ENCODE results near the gene ITGB8.

ITGB8 gene

DNA sequence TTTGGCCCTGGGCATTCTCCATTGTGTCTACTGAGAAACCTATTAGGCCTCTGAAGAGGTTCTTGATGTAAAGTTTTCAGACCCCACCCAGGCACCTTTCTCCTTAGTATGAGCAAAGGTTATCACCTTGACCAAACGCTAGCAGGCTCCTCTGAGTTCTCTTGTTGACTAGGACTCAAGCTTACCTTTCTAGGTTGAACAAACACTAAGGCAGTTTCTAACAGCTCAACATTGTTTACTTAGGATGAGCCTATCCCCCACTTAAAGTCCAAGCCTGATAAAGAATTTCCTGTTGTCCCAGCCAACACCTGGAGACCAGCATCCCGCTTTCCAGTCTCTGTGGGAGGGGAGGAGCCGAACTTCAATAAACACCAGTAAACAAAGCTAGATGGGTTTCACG lies 26.3 kb upstream of the ITGB8 start:
- peak; percentile 33 for DNase-seq
- H3K27me3 ChIP-seq (ENCODE audit: insufficient read depth, low read length, poor library complexity) = no peaks in the 10 kb centered on the region
- no peak overlapping the region for H3K27ac ChIP-seq (ENCODE audit: low read depth, low read length)
- WGBS (ENCODE audit: extremely low coverage, insufficient coverage, low lambda C conversion rate) = no CpG with 5 or more reads among the region's 4 CpGs
- no peak overlapping the region for H2BK5ac ChIP-seq (ENCODE audit: low read length)
- no peak overlapping the region for H3K23ac ChIP-seq (ENCODE audit: low read length)
- H3K9ac ChIP-seq (ENCODE audit: low read length) = no peak overlapping the region
- no peak overlapping the region for H4K5ac ChIP-seq (ENCODE audit: low read length)
- H3K4me2 ChIP-seq (ENCODE audit: low read length) = no peak overlapping the region
- H4K8ac ChIP-seq (ENCODE audit: low read depth, low read length) = no peak overlapping the region
- peaks cover 4% of the 10 kb centered on the region for H3K4me1 ChIP-seq (ENCODE audit: control insufficient read depth, low read depth, low read length)
- no peaks in the 10 kb centered on the region for H3K79me1 ChIP-seq (ENCODE audit: low read length)
- no peaks in the 10 kb centered on the region for H3K79me2 ChIP-seq (ENCODE audit: control insufficient read depth, insufficient read depth, low read length)
- H3K36me3 ChIP-seq (ENCODE audit: control insufficient read depth, insufficient read depth, low read length) = no peaks in the 10 kb centered on the region
- H3K18ac ChIP-seq (ENCODE audit: low read length) = peak overlapping the region; percentile 84
- peak overlapping the region; percentile 88 for H2BK15ac ChIP-seq (replicated peaks; ENCODE audit: low read depth)
- no peak overlapping the region for H3K4me3 ChIP-seq (ENCODE audit: low read length)
- no peak overlapping the region for H3K56ac ChIP-seq (ENCODE audit: low read length)
- H3K4ac ChIP-seq (ENCODE audit: low read depth, low read length) = peak overlapping the region; percentile 94
- no peak overlapping the region for H2BK120ac ChIP-seq (ENCODE audit: low read depth, low read length)
- H2AK5ac ChIP-seq (ENCODE audit: low read length) = no peak overlapping the region

DNA sequence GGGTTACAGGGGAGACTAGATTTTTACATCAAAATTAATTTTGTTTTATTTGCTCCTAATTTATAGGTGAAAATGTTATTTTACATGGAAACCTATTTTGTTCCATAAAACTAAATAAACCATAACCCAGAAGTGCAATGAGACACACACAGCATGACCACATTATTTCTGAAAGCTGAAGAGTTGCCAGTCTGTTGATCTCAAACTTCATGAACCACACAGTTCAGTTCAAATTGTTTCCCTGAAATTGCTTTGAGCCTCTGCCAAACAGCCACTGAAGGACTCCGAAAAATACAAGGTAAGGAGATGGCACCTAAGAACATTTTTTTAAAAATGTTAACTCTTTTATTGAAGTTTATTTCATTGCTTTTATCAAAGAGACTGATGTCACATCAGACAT lies 25.0 kb upstream of the ITGB8 start:
- H2AK5ac ChIP-seq (ENCODE audit: low read length) = no peak overlapping the region
- no peaks in the 10 kb centered on the region for H3K79me1 ChIP-seq (ENCODE audit: low read length)
- no peak overlapping the region for H2BK5ac ChIP-seq (ENCODE audit: low read length)
- H3K27ac ChIP-seq (ENCODE audit: low read depth, low read length) = peak overlapping the region; percentile 21
- peak overlapping the region; percentile 75 for H3K18ac ChIP-seq (ENCODE audit: low read length)
- H3K23ac ChIP-seq (ENCODE audit: low read length) = no peak overlapping the region
- DNase-seq = no peak
- no peaks in the 10 kb centered on the region for H3K79me2 ChIP-seq (ENCODE audit: control insufficient read depth, insufficient read depth, low read length)
- no peak overlapping the region for H4K8ac ChIP-seq (ENCODE audit: low read depth, low read length)
- no peak overlapping the region for H2BK15ac ChIP-seq (replicated peaks; ENCODE audit: low read depth)
- no peak overlapping the region for H3K4me2 ChIP-seq (ENCODE audit: low read length)
- H3K4me1 ChIP-seq (ENCODE audit: control insufficient read depth, low read depth, low read length) = peaks cover 4% of the 10 kb centered on the region
- no peak overlapping the region for H2BK120ac ChIP-seq (ENCODE audit: low read depth, low read length)
- H3K9ac ChIP-seq (ENCODE audit: low read length) = no peak overlapping the region
- no peak overlapping the region for H3K56ac ChIP-seq (ENCODE audit: low read length)
- H4K5ac ChIP-seq (ENCODE audit: low read length) = no peak overlapping the region
- no peak overlapping the region for H3K4ac ChIP-seq (ENCODE audit: low read depth, low read length)
- WGBS (ENCODE audit: extremely low coverage, insufficient coverage, low lambda C conversion rate) = no CpG with 5 or more reads among the region's 1 CpG
- no peaks in the 10 kb centered on the region for H3K27me3 ChIP-seq (ENCODE audit: insufficient read depth, low read length, poor library complexity)
- H3K4me3 ChIP-seq (ENCODE audit: low read length) = no peak overlapping the region
- no peaks in the 10 kb centered on the region for H3K36me3 ChIP-seq (ENCODE audit: control insufficient read depth, insufficient read depth, low read length)

DNA sequence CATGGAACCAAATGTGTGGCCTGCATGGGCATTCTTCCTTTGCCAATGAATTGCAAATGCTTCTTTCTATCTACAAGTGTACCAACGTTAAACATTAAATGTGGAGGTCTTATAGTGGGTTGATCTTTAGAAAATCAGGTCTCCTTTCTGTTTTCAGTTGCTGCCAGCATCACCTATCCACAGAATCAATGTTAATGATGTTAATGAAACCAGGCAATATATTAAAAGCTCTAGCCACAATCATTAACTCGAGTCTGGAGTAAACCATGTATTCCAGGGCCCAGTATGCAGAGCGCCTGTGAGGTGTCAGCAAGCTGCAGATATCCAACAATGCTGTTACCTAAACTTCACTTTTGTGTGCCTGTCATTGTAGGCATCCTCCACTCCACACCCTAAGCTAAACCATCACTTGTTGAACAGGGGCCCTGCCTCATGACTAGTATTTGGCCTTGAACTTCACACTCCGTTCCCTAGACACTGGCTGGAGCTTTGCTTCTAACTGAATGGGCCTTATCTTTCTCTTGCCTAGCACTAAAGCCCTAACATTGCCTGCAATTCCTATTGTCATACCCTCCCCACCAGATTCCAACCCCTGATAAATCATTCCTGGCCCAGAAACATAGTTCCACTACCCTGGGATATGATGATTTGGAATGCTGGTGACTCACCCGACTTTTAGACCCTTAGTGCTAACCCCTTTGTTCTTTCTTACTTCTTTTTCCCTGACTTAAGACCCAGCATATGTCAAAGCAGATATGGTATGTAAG lies 24.3 kb upstream of the ITGB8 start:
- Histone ChIP-seq H3K36me3 (ENCODE audit: control insufficient read depth, insufficient read depth, low read length) (no peaks in the 10 kb centered on the region), H3K56ac (ENCODE audit: low read length) (peak overlapping the region; percentile 6), H3K9ac (ENCODE audit: low read length) (no peak overlapping the region), H3K4me3 (ENCODE audit: low read length) (no peak overlapping the region), H3K4ac (ENCODE audit: low read depth, low read length) (no peak overlapping the region), H2BK15ac (replicated peaks; ENCODE audit: low read depth) (no peak overlapping the region), H3K4me1 (ENCODE audit: control insufficient read depth, low read depth, low read length) (peaks cover 4% of the 10 kb centered on the region), H3K27me3 (ENCODE audit: insufficient read depth, low read length, poor library complexity) (no peaks in the 10 kb centered on the region), H3K4me2 (ENCODE audit: low read length) (no peak overlapping the region), H3K27ac (ENCODE audit: low read depth, low read length) (peak overlapping the region; percentile 21), H3K79me2 (ENCODE audit: control insufficient read depth, insufficient read depth, low read length) (no peaks in the 10 kb centered on the region), H3K79me1 (ENCODE audit: low read length) (no peaks in the 10 kb centered on the region), H3K23ac (ENCODE audit: low read length) (no peak overlapping the region), H4K5ac (ENCODE audit: low read length) (no peak overlapping the region), H3K18ac (ENCODE audit: low read length) (peak overlapping the region; percentile 75), H2BK120ac (ENCODE audit: low read depth, low read length) (no peak overlapping the region), H4K8ac (ENCODE audit: low read depth, low read length) (no peak overlapping the region), H2AK5ac (ENCODE audit: low read length) (no peak overlapping the region), H2BK5ac (ENCODE audit: low read length) (peak overlapping the region; percentile 3)
- WGBS (ENCODE audit: extremely low coverage, insufficient coverage, low lambda C conversion rate) = no CpG with 5 or more reads among the region's 5 CpGs
- peak; percentile 98 for DNase-seq

DNA sequence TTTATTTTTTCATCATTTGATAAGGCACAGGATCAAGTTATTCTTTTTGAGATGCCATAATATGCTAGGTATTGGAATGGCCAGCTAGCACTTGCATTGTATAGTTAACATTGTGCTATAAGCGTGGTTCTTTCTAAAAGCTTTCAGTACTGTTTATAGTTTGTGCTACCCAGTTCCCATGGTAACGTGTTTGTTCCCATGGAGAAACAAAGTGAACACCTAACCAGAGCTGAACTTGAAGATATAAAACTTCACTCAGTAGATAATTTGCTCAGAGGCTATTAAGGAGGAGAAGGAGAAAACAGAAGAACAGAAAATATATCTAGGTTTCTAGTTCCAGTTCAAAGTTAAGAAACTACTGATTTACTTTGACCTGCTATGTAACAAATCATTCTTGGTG lies 23.6 kb upstream of the ITGB8 start:
- WGBS (ENCODE audit: extremely low coverage, insufficient coverage, low lambda C conversion rate) = no CpG with 5 or more reads among the region's 2 CpGs
- Histone ChIP-seq H2BK5ac (ENCODE audit: low read length) (no peak overlapping the region), H2BK15ac (replicated peaks; ENCODE audit: low read depth) (no peak overlapping the region), H3K4me2 (ENCODE audit: low read length) (no peak overlapping the region), H4K5ac (ENCODE audit: low read length) (no peak overlapping the region), H3K56ac (ENCODE audit: low read length) (no peak overlapping the region), H3K23ac (ENCODE audit: low read length) (no peak overlapping the region), H3K27me3 (ENCODE audit: insufficient read depth, low read length, poor library complexity) (no peaks in the 10 kb centered on the region), H4K8ac (ENCODE audit: low read depth, low read length) (no peak overlapping the region), H3K9ac (ENCODE audit: low read length) (no peak overlapping the region), H3K79me1 (ENCODE audit: low read length) (no peaks in the 10 kb centered on the region), H2AK5ac (ENCODE audit: low read length) (no peak overlapping the region), H3K27ac (ENCODE audit: low read depth, low read length) (no peak overlapping the region), H2BK120ac (ENCODE audit: low read depth, low read length) (no peak overlapping the region), H3K4ac (ENCODE audit: low read depth, low read length) (no peak overlapping the region), H3K18ac (ENCODE audit: low read length) (no peak overlapping the region), H3K36me3 (ENCODE audit: control insufficient read depth, insufficient read depth, low read length) (no peaks in the 10 kb centered on the region), H3K79me2 (ENCODE audit: control insufficient read depth, insufficient read depth, low read length) (no peaks in the 10 kb centered on the region), H3K4me1 (ENCODE audit: control insufficient read depth, low read depth, low read length) (peaks cover 4% of the 10 kb centered on the region), H3K4me3 (ENCODE audit: low read length) (no peak overlapping the region)
- DNase-seq = peak; percentile 96

DNA sequence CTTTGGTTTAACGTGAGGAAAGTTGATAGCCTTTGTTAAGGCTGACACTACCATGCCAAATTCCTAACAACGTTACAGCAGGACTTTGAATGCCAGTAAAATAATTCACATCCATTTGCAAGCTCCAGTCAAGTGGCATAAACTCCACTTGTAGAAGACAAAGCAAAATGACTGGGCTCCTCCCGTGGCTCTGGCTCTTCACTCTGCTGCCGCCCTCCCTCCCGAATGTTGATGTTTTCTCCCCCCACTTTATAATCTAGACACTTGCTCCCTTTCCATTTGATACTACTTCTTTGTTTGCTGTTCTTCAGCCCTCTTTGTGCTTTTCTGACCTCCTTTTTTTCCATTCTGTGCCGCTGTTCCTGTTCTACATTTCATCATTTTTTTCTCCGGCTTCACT lies 22.8 kb upstream of the ITGB8 start:
- no peak overlapping the region for H2AK5ac ChIP-seq (ENCODE audit: low read length)
- no peak overlapping the region for H4K5ac ChIP-seq (ENCODE audit: low read length)
- H3K79me1 ChIP-seq (ENCODE audit: low read length) = no peaks in the 10 kb centered on the region
- H3K18ac ChIP-seq (ENCODE audit: low read length) = peak overlapping the region; percentile 51
- no peak overlapping the region for H3K4me2 ChIP-seq (ENCODE audit: low read length)
- H3K4me3 ChIP-seq (ENCODE audit: low read length) = no peak overlapping the region
- H3K23ac ChIP-seq (ENCODE audit: low read length) = no peak overlapping the region
- DNase-seq = peak; percentile 88
- H2BK15ac ChIP-seq (replicated peaks; ENCODE audit: low read depth) = no peak overlapping the region
- H4K8ac ChIP-seq (ENCODE audit: low read depth, low read length) = no peak overlapping the region
- H2BK120ac ChIP-seq (ENCODE audit: low read depth, low read length) = peak overlapping the region; percentile 67
- no peak overlapping the region for H3K4ac ChIP-seq (ENCODE audit: low read depth, low read length)
- H3K4me1 ChIP-seq (ENCODE audit: control insufficient read depth, low read depth, low read length) = peaks cover 4% of the 10 kb centered on the region
- WGBS (ENCODE audit: extremely low coverage, insufficient coverage, low lambda C conversion rate) = no CpG with 5 or more reads among the region's 7 CpGs
- no peaks in the 10 kb centered on the region for H3K36me3 ChIP-seq (ENCODE audit: control insufficient read depth, insufficient read depth, low read length)
- H3K79me2 ChIP-seq (ENCODE audit: control insufficient read depth, insufficient read depth, low read length) = no peaks in the 10 kb centered on the region
- no peaks in the 10 kb centered on the region for H3K27me3 ChIP-seq (ENCODE audit: insufficient read depth, low read length, poor library complexity)
- H2BK5ac ChIP-seq (ENCODE audit: low read length) = no peak overlapping the region
- peak overlapping the region; percentile 62 for H3K27ac ChIP-seq (ENCODE audit: low read depth, low read length)
- peak overlapping the region; percentile 57 for H3K56ac ChIP-seq (ENCODE audit: low read length)
- H3K9ac ChIP-seq (ENCODE audit: low read length) = no peak overlapping the region

DNA sequence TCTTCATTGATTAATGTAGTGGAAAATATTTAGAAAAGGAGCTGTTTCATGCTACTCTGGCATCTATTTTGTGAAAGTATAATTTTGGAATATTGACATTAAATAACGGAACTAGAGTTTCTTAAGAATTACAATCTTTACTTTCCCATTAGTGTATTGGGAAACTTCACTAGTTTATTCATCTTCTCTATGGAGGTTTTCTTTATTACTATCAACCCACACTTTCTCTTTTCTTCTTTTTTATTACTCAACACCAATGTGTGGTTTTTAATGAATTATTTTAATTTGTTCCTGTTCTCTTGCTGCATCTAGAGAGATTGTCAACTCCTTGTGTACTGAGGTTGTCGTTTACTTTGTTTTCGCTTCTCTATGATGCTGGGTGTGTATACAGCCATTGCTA lies 20.4 kb upstream of the ITGB8 start:
- Histone ChIP-seq H3K4me3 (ENCODE audit: low read length) (no peak overlapping the region), H3K36me3 (ENCODE audit: control insufficient read depth, insufficient read depth, low read length) (no peaks in the 10 kb centered on the region), H3K27ac (ENCODE audit: low read depth, low read length) (no peak overlapping the region), H3K79me1 (ENCODE audit: low read length) (no peaks in the 10 kb centered on the region), H3K4me1 (ENCODE audit: control insufficient read depth, low read depth, low read length) (peaks cover 4% of the 10 kb centered on the region), H3K4me2 (ENCODE audit: low read length) (no peak overlapping the region), H3K9ac (ENCODE audit: low read length) (no peak overlapping the region), H4K5ac (ENCODE audit: low read length) (no peak overlapping the region), H2AK5ac (ENCODE audit: low read length) (no peak overlapping the region), H3K23ac (ENCODE audit: low read length) (no peak overlapping the region), H3K79me2 (ENCODE audit: control insufficient read depth, insufficient read depth, low read length) (no peaks in the 10 kb centered on the region), H4K8ac (ENCODE audit: low read depth, low read length) (no peak overlapping the region), H3K56ac (ENCODE audit: low read length) (no peak overlapping the region), H2BK120ac (ENCODE audit: low read depth, low read length) (no peak overlapping the region), H3K27me3 (ENCODE audit: insufficient read depth, low read length, poor library complexity) (no peaks in the 10 kb centered on the region), H3K4ac (ENCODE audit: low read depth, low read length) (no peak overlapping the region), H3K18ac (ENCODE audit: low read length) (no peak overlapping the region), H2BK15ac (replicated peaks; ENCODE audit: low read depth) (no peak overlapping the region), H2BK5ac (ENCODE audit: low read length) (no peak overlapping the region)
- DNase-seq = no peak
- no CpG with 5 or more reads among the region's 3 CpGs for WGBS (ENCODE audit: extremely low coverage, insufficient coverage, low lambda C conversion rate)
